ENCODE data around the gene TENM3.

Gene TENM3

GRCh38 chr4:182537031-182537795, 294.0 kb downstream of the TENM3 start:
- Histone ChIP-seq H2BK5ac (ENCODE audit: low read length) (no peak overlapping the region), H3K18ac (ENCODE audit: low read length) (no peak overlapping the region), H2BK120ac (ENCODE audit: low read depth, low read length) (no peak overlapping the region), H3K79me1 (ENCODE audit: low read depth, low read length) (no peaks in the 10 kb centered on the region), H2AK5ac (ENCODE audit: low read depth, low read length) (no peak overlapping the region), H3K4me1 (ENCODE audit: control insufficient read depth in 2 of 2, insufficient read depth in 1 of 2, low read depth in 1 of 2, low read length in 2 of 2) (peaks cover 2 to 8% of the 10 kb centered on the region in 2 donors), H3K27ac (replicated peaks; ENCODE audit: low read length) (no peak overlapping the region), H3K4ac (ENCODE audit: low read length) (no peak overlapping the region), H2BK12ac (ENCODE audit: low read length) (no peak overlapping the region), H3K9ac (ENCODE audit: low read depth, low read length, poor library complexity) (no peak overlapping the region), H4K91ac (ENCODE audit: low read depth, low read length, poor library complexity) (no peak overlapping the region), H3K14ac (ENCODE audit: low read length) (no peak overlapping the region), H3K27me3 (ENCODE audit: control insufficient read depth in 3 of 3, insufficient read depth in 3 of 3, low read depth in 1 of 3, low read length in 3 of 3) (no peaks in the 10 kb centered on the region), H2BK15ac (ENCODE audit: low read length) (no peak overlapping the region), H2AFZ (ENCODE audit: low read length) (no peak overlapping the region), H3K4me2 (ENCODE audit: insufficient read depth, low read length, poor library complexity, severe bottlenecking) (no peak overlapping the region), H3K23ac (ENCODE audit: low read depth, low read length, poor library complexity) (no peak overlapping the region), H4K8ac (ENCODE audit: low read depth, low read length) (no peak overlapping the region), H3K36me3 (replicated peaks in 1 of 2; ENCODE audit: control insufficient read depth in 2 of 2, insufficient read depth in 2 of 2, low read length in 2 of 2) (no peaks in the 10 kb centered on the region), H3K9me3 (replicated peaks in 1 of 2; ENCODE audit: control insufficient read depth in 2 of 2, insufficient read depth in 1 of 2, low read depth in 1 of 2, low read length in 2 of 2) (no peaks in the 10 kb centered on the region), H3K4me3 (ENCODE audit: low read length in 2 of 2) (no peak overlapping the region)
- WGBS, 2 donors (ENCODE audit: extremely low coverage in 2 of 2, insufficient read length in 2 of 2, insufficient replicate concordance in 1 of 2) = no CpG with 5 or more reads among the region's 10 CpGs
- no peak for DNase-seq (ENCODE audit: low spot score)

DNA sequence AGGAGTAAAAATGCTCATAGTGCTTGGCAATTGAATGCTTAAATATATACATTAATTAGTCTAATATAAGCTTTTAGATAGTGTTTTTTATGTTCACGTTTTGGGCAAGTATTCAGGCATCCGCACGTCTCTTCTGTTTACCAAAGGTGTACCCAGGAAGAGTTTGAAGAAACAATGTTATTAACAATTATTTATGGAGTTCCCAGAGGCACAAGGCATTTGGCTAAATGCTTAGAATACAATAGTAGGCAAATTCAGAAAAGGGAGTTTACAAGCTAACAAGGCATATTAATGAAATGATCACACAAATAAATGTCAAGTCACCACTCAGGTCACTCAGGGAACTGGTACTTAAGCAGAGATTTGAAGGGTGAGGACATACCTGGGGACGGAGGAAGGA, 294.8 kb downstream of the TENM3 start:
- Histone ChIP-seq H3K9me3 (replicated peaks in 1 of 2; ENCODE audit: control insufficient read depth in 2 of 2, insufficient read depth in 1 of 2, low read depth in 1 of 2, low read length in 2 of 2) (no peaks in the 10 kb centered on the region), H3K79me1 (ENCODE audit: low read depth, low read length) (no peaks in the 10 kb centered on the region), H3K4ac (ENCODE audit: low read length) (no peak overlapping the region), H2BK5ac (ENCODE audit: low read length) (no peak overlapping the region), H2AFZ (ENCODE audit: low read length) (no peak overlapping the region), H2BK120ac (ENCODE audit: low read depth, low read length) (no peak overlapping the region), H2BK12ac (ENCODE audit: low read length) (no peak overlapping the region), H3K36me3 (replicated peaks in 1 of 2; ENCODE audit: control insufficient read depth in 2 of 2, insufficient read depth in 2 of 2, low read length in 2 of 2) (peaks cover 0 to 2% of the 10 kb centered on the region in 2 donors), H3K4me3 (ENCODE audit: low read length in 2 of 2) (no peak overlapping the region), H2BK15ac (ENCODE audit: low read length) (no peak overlapping the region), H4K8ac (ENCODE audit: low read depth, low read length) (no peak overlapping the region), H3K27ac (replicated peaks; ENCODE audit: low read length) (no peak overlapping the region), H4K91ac (ENCODE audit: low read depth, low read length, poor library complexity) (no peak overlapping the region), H3K4me1 (ENCODE audit: control insufficient read depth in 2 of 2, insufficient read depth in 1 of 2, low read depth in 1 of 2, low read length in 2 of 2) (peaks cover 2 to 8% of the 10 kb centered on the region in 2 donors), H3K23ac (ENCODE audit: low read depth, low read length, poor library complexity) (no peak overlapping the region), H3K4me2 (ENCODE audit: insufficient read depth, low read length, poor library complexity, severe bottlenecking) (no peak overlapping the region), H3K14ac (ENCODE audit: low read length) (no peak overlapping the region), H3K9ac (ENCODE audit: low read depth, low read length, poor library complexity) (no peak overlapping the region), H2AK5ac (ENCODE audit: low read depth, low read length) (no peak overlapping the region), H3K18ac (ENCODE audit: low read length) (no peak overlapping the region), H3K27me3 (ENCODE audit: control insufficient read depth in 3 of 3, insufficient read depth in 3 of 3, low read depth in 1 of 3, low read length in 3 of 3) (no peaks in the 10 kb centered on the region)
- WGBS, 2 donors (ENCODE audit: extremely low coverage in 2 of 2, insufficient read length in 2 of 2, insufficient replicate concordance in 1 of 2) = no CpG with 5 or more reads among the region's 4 CpGs
- DNase-seq (ENCODE audit: low spot score) = no peak

- H2BK15ac ChIP-seq (ENCODE audit: low read length) = no peak overlapping the region
- H3K14ac ChIP-seq (ENCODE audit: low read length) = no peak overlapping the region
- WGBS, 2 donors (ENCODE audit: extremely low coverage in 2 of 2, insufficient read length in 2 of 2, insufficient replicate concordance in 1 of 2) = no CpG with 5 or more reads among the region's 8 CpGs
- no peak overlapping the region for H2AK5ac ChIP-seq (ENCODE audit: low read depth, low read length)
- no peak overlapping the region for H3K23ac ChIP-seq (ENCODE audit: low read depth, low read length, poor library complexity)
- no peak overlapping the region for H3K9ac ChIP-seq (ENCODE audit: low read depth, low read length, poor library complexity)
- peaks cover 0 to 8% of the 10 kb centered on the region in 2 donors for H3K4me1 ChIP-seq (ENCODE audit: control insufficient read depth in 2 of 2, insufficient read depth in 1 of 2, low read depth in 1 of 2, low read length in 2 of 2)
- no peak overlapping the region for H2AFZ ChIP-seq (ENCODE audit: low read length)
- no peak for DNase-seq (ENCODE audit: low spot score)
- H2BK12ac ChIP-seq (ENCODE audit: low read length) = no peak overlapping the region
- no peak overlapping the region for H3K4me3 ChIP-seq (ENCODE audit: low read length in 2 of 2)
- no peaks in the 10 kb centered on the region for H3K9me3 ChIP-seq (replicated peaks in 1 of 2; ENCODE audit: control insufficient read depth in 2 of 2, insufficient read depth in 1 of 2, low read depth in 1 of 2, low read length in 2 of 2)
- H2BK5ac ChIP-seq (ENCODE audit: low read length) = no peak overlapping the region
- H3K4ac ChIP-seq (ENCODE audit: low read length) = no peak overlapping the region
- no peak overlapping the region for H4K91ac ChIP-seq (ENCODE audit: low read depth, low read length, poor library complexity)
- H3K27me3 ChIP-seq (ENCODE audit: control insufficient read depth in 3 of 3, insufficient read depth in 3 of 3, low read depth in 1 of 3, low read length in 3 of 3) = no peaks in the 10 kb centered on the region
- H4K8ac ChIP-seq (ENCODE audit: low read depth, low read length) = no peak overlapping the region
- no peak overlapping the region for H3K27ac ChIP-seq (replicated peaks; ENCODE audit: low read length)
- H3K79me1 ChIP-seq (ENCODE audit: low read depth, low read length) = no peaks in the 10 kb centered on the region
- H3K36me3 ChIP-seq (replicated peaks in 1 of 2; ENCODE audit: control insufficient read depth in 2 of 2, insufficient read depth in 2 of 2, low read length in 2 of 2) = peaks cover 0 to 3% of the 10 kb centered on the region in 2 donors
- H3K4me2 ChIP-seq (ENCODE audit: insufficient read depth, low read length, poor library complexity, severe bottlenecking) = no peak overlapping the region
- no peak overlapping the region for H2BK120ac ChIP-seq (ENCODE audit: low read depth, low read length)
- no peak overlapping the region for H3K18ac ChIP-seq (ENCODE audit: low read length)
These were observed 297.3 kb downstream of the TENM3 start for GRCh38 chr4:182540496-182540895.

- DNase-seq (ENCODE audit: low spot score) = no peak
- H3K79me1 ChIP-seq (ENCODE audit: low read depth, low read length) = no peaks in the 10 kb centered on the region
- H3K27me3 ChIP-seq (ENCODE audit: control insufficient read depth in 3 of 3, insufficient read depth in 3 of 3, low read depth in 1 of 3, low read length in 3 of 3) = no peaks in the 10 kb centered on the region
- H2BK5ac ChIP-seq (ENCODE audit: low read length) = no peak overlapping the region
- H2BK15ac ChIP-seq (ENCODE audit: low read length) = no peak overlapping the region
- no peak overlapping the region for H3K18ac ChIP-seq (ENCODE audit: low read length)
- no peak overlapping the region for H3K4me2 ChIP-seq (ENCODE audit: insufficient read depth, low read length, poor library complexity, severe bottlenecking)
- WGBS, 2 donors (ENCODE audit: extremely low coverage in 2 of 2, insufficient read length in 2 of 2, insufficient replicate concordance in 1 of 2) = no CpG with 5 or more reads among the region's 4 CpGs
- H2AK5ac ChIP-seq (ENCODE audit: low read depth, low read length) = no peak overlapping the region
- H4K91ac ChIP-seq (ENCODE audit: low read depth, low read length, poor library complexity) = no peak overlapping the region
- H3K4ac ChIP-seq (ENCODE audit: low read length) = no peak overlapping the region
- peaks cover 9 to 14% of the 10 kb centered on the region in 2 donors for H3K4me1 ChIP-seq (ENCODE audit: control insufficient read depth in 2 of 2, insufficient read depth in 1 of 2, low read depth in 1 of 2, low read length in 2 of 2)
- H2BK12ac ChIP-seq (ENCODE audit: low read length) = no peak overlapping the region
- no peak overlapping the region for H3K14ac ChIP-seq (ENCODE audit: low read length)
- H4K8ac ChIP-seq (ENCODE audit: low read depth, low read length) = no peak overlapping the region
- H3K36me3 ChIP-seq (replicated peaks in 1 of 2; ENCODE audit: control insufficient read depth in 2 of 2, insufficient read depth in 2 of 2, low read length in 2 of 2) = peaks cover 1 to 5% of the 10 kb centered on the region in 2 donors
- H3K9me3 ChIP-seq (replicated peaks in 1 of 2; ENCODE audit: control insufficient read depth in 2 of 2, insufficient read depth in 1 of 2, low read depth in 1 of 2, low read length in 2 of 2) = no peaks in the 10 kb centered on the region
- no peak overlapping the region for H2BK120ac ChIP-seq (ENCODE audit: low read depth, low read length)
- no peak overlapping the region for H3K9ac ChIP-seq (ENCODE audit: low read depth, low read length, poor library complexity)
- H3K27ac ChIP-seq (replicated peaks; ENCODE audit: low read length) = no peak overlapping the region
- no peak overlapping the region for H3K4me3 ChIP-seq (ENCODE audit: low read length in 2 of 2)
- no peak overlapping the region for H2AFZ ChIP-seq (ENCODE audit: low read length)
- no peak overlapping the region for H3K23ac ChIP-seq (ENCODE audit: low read depth, low read length, poor library complexity)
These were observed 304.2 kb downstream of the TENM3 start for GRCh38 chr4:182547435-182547834.

All from neuronal stem cell (in vitro differentiated cells).